Measurements from ENCODE around the gene ETV7. TPM values are rescaled to one million over a fixed set of nuclear protein-coding genes. Genes with fewer than 3 reads are reported as not detected.

The ETV7 gene
- total and polyA plus RNA-seq, 2 donors (not counting 1 experiment from before 2014, with no cell fraction given), result 0.40 to 1.5 TPM

- TF ChIP-seq CTCF (conservative IDR thresholded peaks at IDR 0.05 in 1 of 2, IDR thresholded peaks at IDR 0.05 in 1 of 2; ENCODE audit: low read depth in 1 of 2, low read length in 2 of 2) (no peak), EZH2 (IDR thresholded peaks at IDR 0.05; ENCODE audit: low read length, missing control alignments) (no peak)
- Histone ChIP-seq H3K27ac (ENCODE audit: insufficient read depth, low read length) (no peak overlapping the region), H3K4me2 (ENCODE audit: extremely low read depth, insufficient read depth, low read length) (no peak overlapping the region), H3K4me3 (replicated peaks in 1 of 4; ENCODE audit: control extremely low read depth in 1 of 4, insufficient read depth in 1 of 4, low read depth in 3 of 4, low read length in 4 of 4) (no peak overlapping the region), H3K9ac (ENCODE audit: insufficient read depth, low read length) (no peak overlapping the region), H4K20me1 (ENCODE audit: control insufficient read depth, extremely low read depth, insufficient read depth, low read length) (no peaks in the 10 kb centered on the region), H3K27me3 (ENCODE audit: control insufficient read depth, insufficient read depth, low read length) (peaks cover 6% of the 10 kb centered on the region), H2AFZ (ENCODE audit: low read length) (no peak overlapping the region), H3K36me3 (ENCODE audit: control insufficient read depth, insufficient read depth, low read length) (no peaks in the 10 kb centered on the region), H3K79me2 (ENCODE audit: control insufficient read depth, insufficient read depth, low read length) (no peaks in the 10 kb centered on the region), H3K9me3 (ENCODE audit: control insufficient read depth, insufficient read depth, low read depth, low read length) (no peaks in the 10 kb centered on the region), H3K4me1 (ENCODE audit: control insufficient read depth, extremely low read depth, insufficient read depth, low read length) (no peaks in the 10 kb centered on the region)
- peak in 1 of 2 donors; percentile 87 for DNase-seq (ENCODE audit: low read depth in 2 of 2)
Measured at GRCh38 chr6:36358226-36358915, 29.1 kb downstream of the ETV7 start.

- H3K4me3 ChIP-seq (replicated peaks in 1 of 4; ENCODE audit: control extremely low read depth in 1 of 4, insufficient read depth in 1 of 4, low read depth in 3 of 4, low read length in 4 of 4), result no peak overlapping the region
- DNase-seq (ENCODE audit: low read depth in 2 of 2), result no peak
- no peak overlapping the region for H3K4me2 ChIP-seq (ENCODE audit: extremely low read depth, insufficient read depth, low read length)
- no peak overlapping the region for H3K27ac ChIP-seq (ENCODE audit: insufficient read depth, low read length)
- no peaks in the 10 kb centered on the region for H3K9me3 ChIP-seq (ENCODE audit: control insufficient read depth, insufficient read depth, low read depth, low read length)
- H4K20me1 ChIP-seq (ENCODE audit: control insufficient read depth, extremely low read depth, insufficient read depth, low read length), result no peaks in the 10 kb centered on the region
- TF ChIP-seq EZH2 (IDR thresholded peaks at IDR 0.05; ENCODE audit: low read length, missing control alignments), result no peak
- TF ChIP-seq CTCF (conservative IDR thresholded peaks at IDR 0.05 in 1 of 2, IDR thresholded peaks at IDR 0.05 in 1 of 2; ENCODE audit: low read depth in 1 of 2, low read length in 2 of 2), result no peak
- peaks cover 6% of the 10 kb centered on the region for H3K27me3 ChIP-seq (ENCODE audit: control insufficient read depth, insufficient read depth, low read length)
- no peaks in the 10 kb centered on the region for H3K79me2 ChIP-seq (ENCODE audit: control insufficient read depth, insufficient read depth, low read length)
- no peaks in the 10 kb centered on the region for H3K4me1 ChIP-seq (ENCODE audit: control insufficient read depth, extremely low read depth, insufficient read depth, low read length)
- H2AFZ ChIP-seq (ENCODE audit: low read length), result no peak overlapping the region
- no peak overlapping the region for H3K9ac ChIP-seq (ENCODE audit: insufficient read depth, low read length)
- H3K36me3 ChIP-seq (ENCODE audit: control insufficient read depth, insufficient read depth, low read length), result no peaks in the 10 kb centered on the region
Measured at GRCh38 chr6:36357872-36358225, 29.6 kb downstream of the ETV7 start.

GRCh38 chr6:36355819-36356218 is 31.6 kb downstream of the ETV7 start:
- H3K9me3 ChIP-seq (ENCODE audit: control insufficient read depth, insufficient read depth, low read depth, low read length), result no peaks in the 10 kb centered on the region
- H3K79me2 ChIP-seq (ENCODE audit: control insufficient read depth, insufficient read depth, low read length), result no peaks in the 10 kb centered on the region
- no peak overlapping the region for H3K4me3 ChIP-seq (replicated peaks in 1 of 4; ENCODE audit: control extremely low read depth in 1 of 4, insufficient read depth in 1 of 4, low read depth in 3 of 4, low read length in 4 of 4)
- no peaks in the 10 kb centered on the region for H3K4me1 ChIP-seq (ENCODE audit: control insufficient read depth, extremely low read depth, insufficient read depth, low read length)
- no peaks in the 10 kb centered on the region for H3K36me3 ChIP-seq (ENCODE audit: control insufficient read depth, insufficient read depth, low read length)
- no peak overlapping the region for H3K4me2 ChIP-seq (ENCODE audit: extremely low read depth, insufficient read depth, low read length)
- no peak overlapping the region for H3K27ac ChIP-seq (ENCODE audit: insufficient read depth, low read length)
- H4K20me1 ChIP-seq (ENCODE audit: control insufficient read depth, extremely low read depth, insufficient read depth, low read length), result no peaks in the 10 kb centered on the region
- peak in 1 of 2 donors; percentile 93 for DNase-seq (ENCODE audit: low read depth in 2 of 2)
- H3K27me3 ChIP-seq (ENCODE audit: control insufficient read depth, insufficient read depth, low read length), result peaks cover 6% of the 10 kb centered on the region
- TF ChIP-seq EZH2 (IDR thresholded peaks at IDR 0.05; ENCODE audit: low read length, missing control alignments), result no peak
- TF ChIP-seq CTCF (conservative IDR thresholded peaks at IDR 0.05 in 1 of 2, IDR thresholded peaks at IDR 0.05 in 1 of 2; ENCODE audit: low read depth in 1 of 2, low read length in 2 of 2), result no peak
- no peak overlapping the region for H2AFZ ChIP-seq (ENCODE audit: low read length)
- no peak overlapping the region for H3K9ac ChIP-seq (ENCODE audit: insufficient read depth, low read length)

All from fibroblast of lung (primary cell).